Measurements from ENCODE around the gene SIGLEC5.

DNA sequence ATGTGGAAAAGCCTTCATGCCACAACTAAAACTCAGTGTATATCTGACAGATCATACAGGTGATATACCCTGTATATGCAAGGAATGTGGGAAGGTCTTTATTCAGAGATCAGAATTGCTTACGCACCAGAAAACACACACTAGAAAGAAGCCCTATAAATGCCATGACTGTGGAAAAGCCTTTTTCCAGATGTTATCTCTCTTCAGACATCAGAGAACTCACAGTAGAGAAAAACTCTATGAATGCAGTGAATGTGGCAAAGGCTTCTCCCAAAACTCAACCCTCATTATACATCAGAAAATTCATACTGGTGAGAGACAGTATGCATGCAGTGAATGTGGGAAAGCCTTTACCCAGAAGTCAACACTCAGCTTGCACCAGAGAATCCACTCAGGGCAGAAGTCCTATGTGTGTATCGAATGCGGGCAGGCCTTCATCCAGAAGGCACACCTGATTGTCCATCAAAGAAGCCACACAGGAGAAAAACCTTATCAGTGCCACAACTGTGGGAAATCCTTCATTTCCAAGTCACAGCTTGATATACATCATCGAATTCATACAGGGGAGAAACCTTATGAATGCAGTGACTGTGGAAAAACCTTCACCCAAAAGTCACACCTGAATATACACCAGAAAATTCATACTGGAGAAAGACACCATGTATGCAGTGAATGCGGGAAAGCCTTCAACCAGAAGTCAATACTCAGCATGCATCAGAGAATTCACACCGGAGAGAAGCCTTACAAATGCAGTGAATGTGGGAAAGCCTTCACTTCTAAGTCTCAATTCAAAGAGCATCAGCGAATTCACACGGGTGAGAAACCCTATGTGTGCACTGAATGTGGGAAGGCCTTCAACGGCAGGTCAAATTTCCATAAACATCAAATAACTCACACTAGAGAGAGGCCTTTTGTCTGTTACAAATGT is 42.7 kb downstream of the SIGLEC5 start:
- TF ChIP-seq, protein P1, sequence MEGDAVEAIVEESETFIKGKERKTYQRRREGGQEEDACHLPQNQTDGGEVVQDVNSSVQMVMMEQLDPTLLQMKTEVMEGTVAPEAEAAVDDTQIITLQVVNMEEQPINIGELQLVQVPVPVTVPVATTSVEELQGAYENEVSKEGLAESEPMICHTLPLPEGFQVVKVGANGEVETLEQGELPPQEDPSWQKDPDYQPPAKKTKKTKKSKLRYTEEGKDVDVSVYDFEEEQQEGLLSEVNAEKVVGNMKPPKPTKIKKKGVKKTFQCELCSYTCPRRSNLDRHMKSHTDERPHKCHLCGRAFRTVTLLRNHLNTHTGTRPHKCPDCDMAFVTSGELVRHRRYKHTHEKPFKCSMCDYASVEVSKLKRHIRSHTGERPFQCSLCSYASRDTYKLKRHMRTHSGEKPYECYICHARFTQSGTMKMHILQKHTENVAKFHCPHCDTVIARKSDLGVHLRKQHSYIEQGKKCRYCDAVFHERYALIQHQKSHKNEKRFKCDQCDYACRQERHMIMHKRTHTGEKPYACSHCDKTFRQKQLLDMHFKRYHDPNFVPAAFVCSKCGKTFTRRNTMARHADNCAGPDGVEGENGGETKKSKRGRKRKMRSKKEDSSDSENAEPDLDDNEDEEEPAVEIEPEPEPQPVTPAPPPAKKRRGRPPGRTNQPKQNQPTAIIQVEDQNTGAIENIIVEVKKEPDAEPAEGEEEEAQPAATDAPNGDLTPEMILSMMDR (IDR thresholded peaks at IDR 0.05): no peak
- TF ChIP-seq POLR2A (IDR thresholded peaks at IDR 0.05): no peak

Measured in lower leg skin (tissue), 3 donors.